Measurements from ENCODE around the gene CYP2R1. TPM values are rescaled to one million over a fixed set of nuclear protein-coding genes. Genes with fewer than 3 reads are reported as not detected.

CYP2R1 gene
- total and polyA plus RNA-seq, 2 experiments from 2014 or later, result 11.8 to 16.4 TPM

DNA sequence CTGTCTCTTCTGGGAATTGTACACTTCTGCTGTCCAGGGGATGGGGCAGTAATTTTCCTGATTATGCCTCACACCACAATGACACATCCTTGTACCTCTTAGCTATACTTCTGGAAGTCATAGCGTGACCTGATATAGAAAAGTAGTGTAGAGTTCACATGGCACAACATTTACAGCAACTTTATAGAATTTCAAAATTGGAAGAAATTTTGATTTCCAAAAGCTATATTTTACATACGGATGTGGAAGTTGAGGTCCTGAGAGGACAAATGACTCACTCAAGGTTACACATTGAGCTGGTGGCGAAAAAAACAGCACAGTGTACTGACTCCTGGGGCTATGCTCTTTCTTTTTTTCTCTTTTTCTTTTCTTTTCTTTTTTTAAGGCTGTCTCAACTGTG, 6.3 kb upstream of the CYP2R1 start:
- Histone ChIP-seq H3K4me3 (no peak overlapping the region), H3K4me2 (no peak overlapping the region), H3K27ac (ENCODE audit: low read depth) (no peak overlapping the region), H2AFZ (no peak overlapping the region), H3K9me2 (ENCODE audit: insufficient read depth) (no peaks in the 10 kb centered on the region), H3K27me3 (ENCODE audit: insufficient read depth) (no peaks in the 10 kb centered on the region), H3K4me1 (ENCODE audit: insufficient read depth) (0 out of 2 replicates have a peak, but pooled peaks cover 10% of the 10 kb centered on the region), H3F3A (replicated peaks; ENCODE audit: low read depth) (no peaks in the 10 kb centered on the region), H3K79me2 (replicated peaks; ENCODE audit: insufficient read depth) (no peaks in the 10 kb centered on the region), H4K20me1 (replicated peaks; ENCODE audit: insufficient read depth) (no peaks in the 10 kb centered on the region), H3K36me3 (ENCODE audit: insufficient read depth) (no peaks in the 10 kb centered on the region)
- DNase-seq (ENCODE audit: low spot score) (no peak), ATAC-seq (no peak)
- peaks cover 3% of the 10 kb centered on the region for H3K27me3 Mint-ChIP-seq (ENCODE audit: insufficient read depth, low read depth, poor library complexity)
- no peak overlapping the region for H3K27ac Mint-ChIP-seq
- no peaks in the 10 kb centered on the region; the same call in 2 of the 3 replicates for H3K36me3 Mint-ChIP-seq (ENCODE audit: low read depth)
- TF ChIP-seq ZNF114 (CRISPR knock-in tag; IDR thresholded peaks at IDR 0.05) (no peak), STAT1 (IDR thresholded peaks at IDR 0.05; ENCODE audit: unreplicated experiment) (no peak), POLR2AphosphoS5 (IDR thresholded peaks at IDR 0.05; ENCODE audit: low read depth) (no peak), EZH2phosphoT487 (IDR thresholded peaks at IDR 0.05; ENCODE audit: unreplicated experiment) (no peak), ZNF331 (CRISPR knock-in tag; IDR thresholded peaks at IDR 0.05; ENCODE audit: low read depth) (no peak), ZNF462 (CRISPR knock-in tag; IDR thresholded peaks at IDR 0.05) (no peak), NANOG (IDR thresholded peaks at IDR 0.05; ENCODE audit: borderline replicate concordance) (no peak), EZH2 (IDR thresholded peaks at IDR 0.05; ENCODE audit: low read depth, unreplicated experiment) (no peak)
- peaks cover 13% of the 10 kb centered on the region for H3K4me1 Mint-ChIP-seq
- peaks cover 4% of the 10 kb centered on the region; the same call in 1 of the 3 replicates for H3K9me3 Mint-ChIP-seq
- no peak overlapping the region for H3K4me3 Mint-ChIP-seq
